NB4 (cell line): ENCODE data around the gene PITPNC1.
"Not testable (repeated sequence)": the region's sequence is repeated elsewhere in the genome, so short reads cannot be mapped to it uniquely, and the experiment has no call there.

Source experiments
- DNase-seq: peaks from one replicate; pipeline ENCODE4 v3.0.0; 2010; ENCODE audit warnings: low read depth
- H3K4me3 ChIP-seq: one replicate; pipeline ENCODE4 v1.5.1; 2011; ENCODE audit warnings: mild to moderate bottlenecking, low read depth, low read length, moderate library complexity
- MYC ChIP-seq: IDR thresholded peaks from 2 replicates; pipeline ENCODE4 v1.6.1; 2011; ENCODE audit warnings: low read depth, low read length
- POLR2A ChIP-seq: IDR thresholded peaks from 2 replicates; pipeline ENCODE4 v1.6.1; 2011; ENCODE audit warnings: mild to moderate bottlenecking; ENCODE audit not compliant: insufficient read length; ENCODE audit errors: extremely low read depth
- TF ChIP-seq, protein P1 (sequence below): IDR thresholded peaks from one replicate; pipeline ENCODE4 v1.5.1; 2012; ENCODE audit warnings: low read depth, low read length
- TF ChIP-seq, protein P2 (sequence below): IDR thresholded peaks from 2 replicates; pipeline ENCODE4 v1.6.1; 2011; ENCODE audit warnings: low read depth, low read length

Gene PITPNC1

GRCh38 chr17:67509390-67510287 is 132.6 kb downstream of the PITPNC1 start:
- TF ChIP-seq, protein P1, sequence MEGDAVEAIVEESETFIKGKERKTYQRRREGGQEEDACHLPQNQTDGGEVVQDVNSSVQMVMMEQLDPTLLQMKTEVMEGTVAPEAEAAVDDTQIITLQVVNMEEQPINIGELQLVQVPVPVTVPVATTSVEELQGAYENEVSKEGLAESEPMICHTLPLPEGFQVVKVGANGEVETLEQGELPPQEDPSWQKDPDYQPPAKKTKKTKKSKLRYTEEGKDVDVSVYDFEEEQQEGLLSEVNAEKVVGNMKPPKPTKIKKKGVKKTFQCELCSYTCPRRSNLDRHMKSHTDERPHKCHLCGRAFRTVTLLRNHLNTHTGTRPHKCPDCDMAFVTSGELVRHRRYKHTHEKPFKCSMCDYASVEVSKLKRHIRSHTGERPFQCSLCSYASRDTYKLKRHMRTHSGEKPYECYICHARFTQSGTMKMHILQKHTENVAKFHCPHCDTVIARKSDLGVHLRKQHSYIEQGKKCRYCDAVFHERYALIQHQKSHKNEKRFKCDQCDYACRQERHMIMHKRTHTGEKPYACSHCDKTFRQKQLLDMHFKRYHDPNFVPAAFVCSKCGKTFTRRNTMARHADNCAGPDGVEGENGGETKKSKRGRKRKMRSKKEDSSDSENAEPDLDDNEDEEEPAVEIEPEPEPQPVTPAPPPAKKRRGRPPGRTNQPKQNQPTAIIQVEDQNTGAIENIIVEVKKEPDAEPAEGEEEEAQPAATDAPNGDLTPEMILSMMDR, result no peak
- TF ChIP-seq POLR2A, result no peak
- TF ChIP-seq, protein P2, sequence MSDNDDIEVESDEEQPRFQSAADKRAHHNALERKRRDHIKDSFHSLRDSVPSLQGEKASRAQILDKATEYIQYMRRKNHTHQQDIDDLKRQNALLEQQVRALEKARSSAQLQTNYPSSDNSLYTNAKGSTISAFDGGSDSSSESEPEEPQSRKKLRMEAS, result no peak
- no peak for TF ChIP-seq MYC
- DNase-seq, result peak; percentile 87
- H3K4me3 ChIP-seq, result peak overlapping the region; percentile 47

DNA sequence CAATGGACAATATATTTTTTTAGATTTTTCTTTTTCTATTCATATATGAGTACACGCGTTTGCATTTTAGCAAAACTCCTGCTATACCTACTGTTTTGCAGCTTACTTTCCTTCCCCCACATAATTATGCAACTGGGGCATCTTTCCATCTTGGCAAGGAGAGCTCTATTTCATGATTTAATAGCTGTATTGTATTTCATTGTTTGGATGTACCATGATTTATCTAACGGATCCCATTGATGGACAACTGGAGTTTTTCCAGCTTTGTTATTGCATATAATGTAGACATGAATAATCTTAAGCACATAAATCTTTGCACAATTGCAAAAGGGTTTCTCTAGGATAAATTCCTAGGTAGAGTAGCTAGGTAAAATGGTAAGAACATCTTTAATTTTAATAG is 133.9 kb downstream of the PITPNC1 start:
- no peak for TF ChIP-seq MYC
- TF ChIP-seq, protein P2, result no peak
- TF ChIP-seq, protein P1, result no peak
- TF ChIP-seq POLR2A, result no peak
- H3K4me3 ChIP-seq, result no peak overlapping the region
- DNase-seq, result no peak

- no peak overlapping the region for H3K4me3 ChIP-seq
- DNase-seq, result no peak
- TF ChIP-seq, protein P2, result no peak
- TF ChIP-seq MYC (no peak), POLR2A (no peak)
- TF ChIP-seq, protein P1, result no peak
These were observed 134.7 kb downstream of the PITPNC1 start for GRCh38 chr17:67511804-67512203.

- TF ChIP-seq MYC, result no peak
- TF ChIP-seq, protein P2, result no peak
- TF ChIP-seq, protein P1, result no peak
- no peak overlapping the region for H3K4me3 ChIP-seq
- no peak for DNase-seq
These were observed 137.9 kb downstream of the PITPNC1 start for GRCh38 chr17:67514998-67515397.

- no peak overlapping the region for H3K4me3 ChIP-seq
- no peak for DNase-seq
- TF ChIP-seq, protein P1, result no peak
- TF ChIP-seq, protein P2, result no peak
- no peak for TF ChIP-seq POLR2A
These were observed 138.5 kb downstream of the PITPNC1 start for GRCh38 chr17:67515490-67516083.

DNA sequence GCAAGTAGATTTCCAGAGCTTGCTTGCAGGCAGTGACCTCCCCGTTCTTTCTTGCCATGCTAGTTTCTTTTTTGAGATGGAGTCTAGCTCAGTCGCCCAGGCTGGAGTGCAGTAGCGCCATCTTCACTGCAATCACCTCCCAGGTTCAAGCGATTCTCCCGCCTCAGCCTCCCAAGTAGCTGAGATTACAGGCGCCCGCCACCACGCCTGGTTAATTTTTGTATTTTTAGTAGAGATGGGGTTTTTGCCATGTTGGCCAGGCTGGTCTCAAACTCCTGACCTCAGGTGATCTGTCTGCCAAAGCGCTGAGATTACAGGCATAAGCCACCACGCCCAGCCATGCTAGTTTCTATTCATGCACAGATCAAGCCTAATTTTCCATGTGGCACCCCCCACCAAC is 139.5 kb downstream of the PITPNC1 start:
- H3K4me3 ChIP-seq, DNase-seq: not testable (repeated sequence)
